ENCODE data around the gene ADAD2. TPM values are rescaled to one million over a fixed set of nuclear protein-coding genes. Genes with fewer than 3 reads are reported as not detected.

ADAD2 gene
- total RNA-seq = not detected

GRCh38 chr16:84190731-84191388, at the start of gene ADAD2:
TSS of gene ADAD2 (plus strand) at chr16:84191157. CDS start at chr16:84191231, 74 bp downstream.

DNA sequence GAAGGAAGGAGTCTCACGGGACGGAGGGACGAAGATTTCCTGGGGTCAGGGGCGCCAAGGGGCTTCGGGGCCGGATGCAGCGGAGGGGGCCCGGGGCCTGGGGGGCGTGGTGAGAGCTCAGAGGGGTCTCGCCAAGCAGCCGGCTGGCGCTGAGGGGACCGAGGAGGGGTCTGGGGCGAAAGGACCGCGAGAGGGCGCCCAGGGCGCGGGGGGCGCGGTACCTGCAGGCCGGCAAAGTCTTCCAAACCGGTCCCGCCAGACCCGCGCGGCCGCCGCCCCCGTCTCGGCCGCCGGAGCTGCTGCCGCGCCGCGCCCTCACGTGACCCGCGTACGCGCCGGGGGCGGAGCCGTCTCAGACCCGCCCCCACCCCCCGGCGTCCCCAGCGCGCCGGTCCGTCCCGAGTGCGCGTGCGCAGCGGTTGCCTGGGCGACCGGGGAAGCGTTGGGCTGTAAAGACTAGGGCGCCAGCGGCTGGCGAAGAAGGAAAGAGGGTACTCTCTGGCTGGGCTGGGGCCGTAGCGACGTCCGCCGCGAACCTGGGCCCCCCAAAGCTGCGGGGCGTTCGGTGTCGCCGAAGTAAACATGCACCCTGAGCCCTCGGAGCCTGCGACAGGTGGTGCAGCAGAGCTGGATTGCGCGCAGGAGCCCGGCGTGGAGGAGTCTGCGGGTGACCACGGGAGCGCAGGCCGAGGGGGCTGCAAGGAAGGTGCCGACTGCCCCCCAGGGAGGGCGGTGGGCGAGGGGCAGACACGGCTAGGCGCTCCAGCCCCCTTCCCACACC, 45.9 kb upstream of the ADAD2 start, which contains the start of the genes DNAAF1 and HSDL1:
TSS of gene DNAAF1 (plus strand) at position 450 of the 781 bp plus-strand sequence. CDS start at position 583, 133 bp downstream.
TSS of gene HSDL1 (minus strand) at position 319 of the 781 bp plus-strand sequence. CDS start 13,856 bp downstream, outside the sequence.

GRCh38 chr16:84186685-84187437, 4.1 kb upstream of the ADAD2 start, which contains the start of gene TAF1C:
TSS of gene TAF1C (minus strand) at chr16:84187057. CDS start at chr16:84184988, 2,069 bp downstream.

GRCh38 chr16:84239909-84240308, 49.0 kb downstream of the ADAD2 start, which contains the start of gene KCNG4:
TSS of gene KCNG4 (minus strand) at chr16:84240012. CDS start at chr16:84237485, 2,527 bp downstream.

Other genes with a start within 250 kb of the ADAD2 start
- 10 to 100 TPM; 10.3 to 31.3 TPM for gene OSGIN1, start 237.9 kb upstream of the ADAD2 start, total RNA-seq
- 1 to 10 TPM; 1.7 to 2.0 TPM for gene NECAB2, start 222.9 kb upstream of the ADAD2 start, total RNA-seq
- 1 to 10 TPM; 4.0 to 5.5 TPM for gene SLC38A8, start 148.4 kb upstream of the ADAD2 start, total RNA-seq
- 10 to 100 TPM; 48.9 to 52.3 TPM for gene MBTPS1, start 74.2 kb upstream of the ADAD2 start, total RNA-seq
- gene HSDL1, start 46.0 kb upstream of the ADAD2 start, total RNA-seq = 10 to 100 TPM; 23.1 to 34.3 TPM
- gene DNAAF1, start 45.8 kb upstream of the ADAD2 start, total RNA-seq = under 1 TPM; 0.33 to 0.69 TPM
- gene TAF1C, start 4.1 kb upstream of the ADAD2 start, total RNA-seq = 10 to 100 TPM; 34.3 to 48.2 TPM
- not detected for gene KCNG4, start 48.9 kb downstream of the ADAD2 start, total RNA-seq
- gene WFDC1, start 103.7 kb downstream of the ADAD2 start, total RNA-seq = 10 to 100 TPM in 1 of 2 donors, not detected in 1; 10.7 TPM
- gene ATP2C2, start 177.4 kb downstream of the ADAD2 start, total RNA-seq = not detected

Measured in melanocyte of skin (primary cell).